ENCODE data around the gene SNX30.

SNX30 gene

DNA sequence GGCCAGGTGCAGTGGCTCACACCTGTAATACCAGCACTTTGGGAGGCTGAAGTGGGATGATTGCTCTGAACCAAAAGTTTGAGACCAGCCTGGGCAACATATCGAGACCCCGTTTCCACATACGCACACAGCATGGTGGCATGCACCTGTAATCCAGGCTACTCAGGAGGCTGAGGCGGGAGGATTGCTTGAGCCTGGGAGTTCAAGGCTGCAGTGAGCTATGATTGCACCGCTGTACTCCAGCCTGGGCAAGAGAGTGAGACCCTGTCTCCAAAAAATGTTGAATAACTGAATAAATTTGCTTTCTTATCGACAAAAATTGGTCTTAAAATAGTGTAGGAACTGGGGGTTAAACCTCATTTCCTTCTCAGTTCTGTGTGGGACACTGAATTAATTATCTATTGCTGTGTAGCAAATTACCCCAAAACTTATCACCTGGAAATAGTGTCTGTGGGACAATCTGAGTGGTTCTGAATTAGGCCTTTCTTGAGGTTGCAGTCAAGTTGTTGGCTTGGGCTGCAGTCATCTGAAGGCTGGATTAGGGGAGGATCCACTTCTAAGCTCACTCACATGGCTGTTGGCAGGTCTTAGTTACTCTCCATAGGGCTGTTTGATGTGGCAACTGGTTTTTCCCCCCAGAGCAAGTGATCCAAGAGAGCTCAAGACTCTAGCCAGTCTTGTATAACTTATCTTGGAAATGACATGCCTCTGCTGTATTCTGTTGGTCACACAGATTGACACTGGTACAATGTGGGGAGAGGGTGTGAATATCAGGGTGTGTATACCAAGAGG is 2.0 kb downstream of the SNX30 start:
- no peak for DNase-seq (ENCODE audit: low spot score)

DNA sequence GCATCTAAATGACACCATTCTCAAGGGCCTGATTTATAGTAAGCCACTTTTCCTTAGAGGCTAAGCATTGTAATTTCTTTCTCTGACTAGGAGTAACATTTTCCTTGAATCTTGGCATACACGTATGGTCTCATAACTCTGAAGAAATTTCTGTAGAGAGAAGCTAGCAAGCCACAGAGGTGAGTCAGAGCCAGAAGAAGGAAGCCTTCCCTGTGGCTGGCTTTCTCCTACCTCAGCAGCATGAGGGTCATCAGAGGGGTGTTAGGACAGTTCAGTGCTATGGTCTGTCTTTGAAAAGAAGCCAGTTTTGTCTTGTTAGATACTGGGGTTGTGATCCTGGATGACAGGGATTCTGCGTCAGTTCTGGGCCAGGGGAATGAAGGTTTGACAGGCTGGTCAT is 3.2 kb downstream of the SNX30 start:
- DNase-seq (ENCODE audit: low spot score), result no peak

DNA sequence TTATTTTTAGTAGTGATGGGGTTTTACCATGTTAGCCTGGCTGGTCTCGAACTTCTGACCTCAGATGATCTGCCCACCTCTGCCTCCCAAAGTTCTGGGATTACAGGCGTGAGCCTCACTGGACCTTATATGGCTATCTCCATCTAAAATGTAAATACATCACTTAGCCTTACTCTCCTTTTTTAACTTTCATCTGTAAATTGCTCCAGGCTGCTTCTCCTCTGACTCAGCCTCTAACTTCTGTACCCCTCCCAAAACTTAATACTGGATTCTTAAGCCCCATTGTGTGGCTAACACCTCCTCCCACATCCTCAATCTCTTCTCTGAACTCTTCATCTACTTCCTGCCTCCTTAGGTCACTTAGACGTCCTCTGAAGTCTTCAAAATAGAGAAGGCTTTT is 4.0 kb downstream of the SNX30 start:
- no peak for DNase-seq (ENCODE audit: low spot score)

DNA sequence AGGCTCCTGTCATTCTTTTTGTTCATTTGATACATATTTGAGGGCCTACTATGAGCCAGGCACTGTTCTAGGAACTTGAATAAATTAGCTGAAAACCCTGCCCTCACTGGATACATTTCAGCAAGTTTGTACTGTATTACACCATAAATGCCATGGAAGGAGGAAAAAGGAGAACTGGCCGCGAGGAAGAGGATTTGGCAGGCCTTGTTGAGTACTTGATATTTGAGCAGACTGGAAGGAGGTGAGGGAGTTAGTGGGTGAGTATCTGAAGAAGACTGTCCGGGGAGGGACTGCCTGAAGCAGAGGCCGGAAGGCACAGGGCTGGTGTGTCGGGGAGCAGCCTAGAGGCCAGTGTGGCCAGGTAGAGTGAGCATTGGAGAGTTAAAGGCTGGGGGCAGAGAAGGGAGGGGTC is 4.5 kb downstream of the SNX30 start:
- no peak for DNase-seq (ENCODE audit: low spot score)

DNA sequence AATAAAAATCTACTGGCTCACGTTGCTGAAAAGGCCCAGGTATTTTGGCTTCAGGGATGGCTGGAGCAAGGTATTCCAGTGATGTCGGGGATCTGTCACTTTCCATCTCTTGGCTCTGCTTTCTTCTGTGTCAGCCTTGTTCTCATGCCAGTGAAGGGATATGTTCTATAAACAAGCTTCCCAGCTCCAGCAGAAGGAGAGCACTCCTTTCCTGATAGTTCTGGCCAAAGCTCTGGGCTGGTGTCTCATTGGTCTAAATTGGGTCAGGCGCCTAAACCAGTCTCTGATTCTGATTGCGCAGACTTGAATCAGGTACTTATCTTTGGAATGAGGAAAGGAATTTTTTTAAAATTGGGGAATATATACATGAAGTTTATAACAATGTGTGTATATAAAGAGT is 5.1 kb downstream of the SNX30 start:
- no peak for DNase-seq (ENCODE audit: low spot score)

DNA sequence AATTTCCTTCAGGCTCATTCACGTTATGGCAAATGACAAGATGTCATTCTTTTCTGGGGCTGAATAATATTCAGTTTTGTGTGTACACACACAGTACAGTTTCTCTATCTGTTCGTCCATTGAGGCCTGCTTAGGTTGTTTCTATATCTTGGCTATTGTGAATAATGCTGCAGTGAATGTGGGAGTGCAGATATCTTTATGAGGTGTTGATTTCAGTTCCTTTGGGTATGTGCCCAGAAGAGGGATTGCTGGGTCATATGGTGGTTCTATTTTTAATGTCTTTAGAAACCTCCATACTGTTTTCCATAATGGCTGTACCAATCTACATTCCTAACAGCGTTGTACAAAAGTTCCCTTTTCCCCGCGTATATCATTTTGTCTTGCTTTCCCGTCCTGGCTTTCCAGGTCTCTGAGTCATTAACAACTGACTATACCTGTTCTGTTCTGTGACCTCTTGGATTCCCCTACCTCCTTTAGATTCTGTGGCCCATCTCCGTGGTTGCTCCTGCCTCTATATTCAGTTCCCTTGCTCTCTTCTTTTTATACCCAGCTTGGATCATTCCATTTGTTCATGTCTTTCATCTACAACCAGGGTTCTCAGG is 6.8 kb downstream of the SNX30 start:
- DNase-seq (ENCODE audit: low spot score), result no peak

DNA sequence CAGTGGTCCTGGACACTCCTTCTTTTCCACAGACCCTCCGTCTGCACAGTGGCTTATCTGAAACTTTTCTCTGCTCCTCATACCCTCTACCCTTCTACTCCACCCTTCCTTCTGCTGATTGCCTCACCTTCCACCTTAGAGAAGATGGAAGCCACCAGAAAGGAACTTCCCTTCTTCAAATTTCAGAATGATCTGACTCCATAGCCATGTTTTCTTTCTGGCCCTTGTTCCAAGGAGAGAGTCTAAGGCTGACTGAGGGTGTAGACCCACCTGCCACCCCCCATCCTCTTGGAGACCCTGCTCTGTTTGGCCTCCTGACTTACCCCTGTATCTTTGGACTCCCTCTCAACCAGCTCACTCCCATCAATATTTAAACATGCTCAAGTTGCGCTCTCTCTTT is 7.4 kb downstream of the SNX30 start:
- no peak for DNase-seq (ENCODE audit: low spot score)

DNA sequence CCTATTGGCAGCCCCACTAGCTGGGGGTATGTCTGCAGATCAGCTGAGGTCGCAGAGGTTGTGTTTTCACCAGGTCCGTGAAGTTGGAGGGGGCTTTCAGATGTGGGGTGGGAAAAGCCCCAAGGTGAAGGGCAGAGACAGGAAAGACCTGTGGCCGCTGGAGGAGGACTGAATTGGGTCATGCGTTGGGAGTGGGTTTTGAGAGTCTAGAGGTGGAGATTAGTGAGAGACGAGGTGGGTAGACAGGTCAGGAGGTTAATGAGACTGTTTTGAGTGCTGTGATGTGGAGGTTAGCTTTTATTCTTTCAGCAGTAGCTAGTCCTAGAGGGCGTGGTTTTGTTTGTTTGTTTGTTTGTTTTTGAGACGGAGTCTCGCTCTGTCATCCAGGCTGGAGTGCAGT is 10.3 kb downstream of the SNX30 start:
- DNase-seq (ENCODE audit: low spot score), result no peak

DNA sequence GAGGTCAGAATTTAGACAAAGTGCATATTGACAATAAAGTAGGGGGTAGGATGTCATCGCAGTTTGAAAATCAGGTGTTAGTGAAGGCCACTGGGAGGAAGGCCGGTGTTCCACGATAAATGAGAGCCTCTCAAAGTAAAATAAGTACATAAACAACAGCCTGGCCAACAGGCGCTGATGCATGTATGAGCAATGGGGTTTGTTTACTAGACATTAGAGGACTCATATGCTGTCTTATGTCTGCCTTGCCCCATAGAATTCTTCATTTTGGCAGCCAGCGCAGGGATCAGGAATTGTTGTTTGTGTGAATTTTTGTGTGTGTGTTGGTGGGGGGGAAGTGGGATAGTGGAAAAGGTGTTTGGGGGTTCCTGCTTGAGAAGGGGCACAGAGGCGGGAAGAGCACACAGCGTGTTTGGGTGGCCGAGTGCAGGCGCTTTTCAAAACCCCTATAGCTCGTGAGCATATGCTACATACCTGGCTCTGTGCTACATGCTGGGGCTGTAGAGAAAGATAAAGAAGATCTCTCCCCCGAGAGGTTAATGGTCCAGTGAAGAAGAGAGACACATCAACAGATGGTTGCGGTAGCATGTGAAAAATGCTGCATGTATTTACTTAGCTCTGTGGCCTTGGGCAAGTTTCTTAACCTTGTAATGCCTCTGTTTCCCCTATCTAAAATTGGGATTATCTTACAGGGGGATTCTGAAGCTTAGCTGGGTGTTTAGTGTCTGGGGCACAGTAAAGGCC is 11.5 kb downstream of the SNX30 start:
- DNase-seq (ENCODE audit: low spot score), result no peak

DNA sequence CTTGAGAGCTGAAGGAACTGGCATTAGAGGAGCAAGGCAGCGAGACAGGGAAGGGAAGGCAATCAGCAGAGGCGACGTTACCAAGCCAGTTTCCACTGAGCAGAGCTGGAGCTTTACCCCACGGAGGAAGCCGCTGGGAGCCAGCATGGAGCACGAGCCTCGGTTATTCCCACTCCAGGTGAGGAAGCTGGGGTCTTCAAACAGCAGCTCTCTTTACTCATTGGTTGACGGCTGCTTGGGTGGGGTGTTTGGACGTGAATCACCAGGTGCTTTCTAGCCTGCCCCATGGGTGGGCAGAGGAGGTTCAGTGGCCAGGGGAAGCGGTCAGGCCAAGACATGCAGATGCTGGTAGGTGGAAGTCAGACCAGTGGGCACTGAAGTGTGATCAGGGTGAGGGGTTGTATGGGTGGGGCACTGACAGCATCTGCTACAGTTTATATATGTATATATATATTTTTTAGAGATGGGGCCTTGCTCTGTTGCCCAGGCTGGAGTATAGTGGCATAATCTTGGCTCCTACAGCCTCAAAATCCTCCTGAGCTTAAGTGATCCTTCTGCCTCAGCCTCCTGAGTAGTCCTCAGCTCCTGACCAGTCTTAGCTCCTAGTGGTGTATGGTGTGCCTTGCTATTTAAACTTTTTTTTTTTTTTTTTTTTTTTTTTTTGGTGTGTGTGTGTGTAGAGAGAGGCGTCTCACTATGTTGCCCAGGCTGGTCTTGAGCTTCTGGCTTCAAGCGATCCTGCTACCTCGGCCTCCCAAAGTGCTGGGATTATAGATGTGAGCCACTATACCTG is 12.4 kb downstream of the SNX30 start:
- DNase-seq (ENCODE audit: low spot score), result no peak

DNA sequence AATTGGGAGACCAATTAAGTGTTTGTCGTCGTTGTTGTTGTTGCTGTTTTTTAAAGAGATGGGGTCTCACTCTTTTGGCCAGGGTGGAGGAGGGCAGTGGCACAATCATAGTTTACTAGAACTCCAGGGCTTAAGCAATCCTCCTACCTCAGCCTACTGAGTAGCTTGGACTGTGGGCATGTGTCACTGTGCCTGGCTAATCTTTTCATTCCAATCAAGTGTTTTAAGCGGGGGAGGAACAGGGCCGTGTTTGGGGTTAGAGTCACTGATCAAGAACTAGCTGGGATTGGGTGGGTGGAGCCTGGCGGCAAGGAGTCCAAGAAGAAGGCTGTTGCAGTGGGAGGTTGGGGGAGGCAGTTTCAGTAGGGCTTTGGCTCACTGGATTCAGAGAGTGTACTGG is 13.8 kb downstream of the SNX30 start:
- DNase-seq (ENCODE audit: low spot score), result peak; percentile 58

DNA sequence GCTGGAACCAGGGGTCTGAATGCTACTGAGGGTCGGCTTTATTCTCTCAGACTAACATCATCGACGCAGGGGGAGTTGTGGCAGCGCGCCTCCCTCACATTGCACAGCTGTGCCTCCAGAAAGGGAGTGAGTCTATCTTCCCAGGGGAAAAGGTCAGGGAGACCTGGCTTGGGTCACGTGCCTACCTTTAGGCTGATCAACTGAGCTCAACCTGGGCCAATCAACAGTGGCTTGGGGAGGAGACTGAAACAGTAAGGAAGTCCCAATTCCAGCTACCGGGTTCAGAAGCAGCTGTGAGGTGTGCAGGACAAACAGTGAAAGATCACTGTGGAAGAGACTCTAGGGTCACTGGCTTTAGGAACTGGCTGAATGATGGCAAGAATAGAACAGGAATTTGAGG is 14.3 kb downstream of the SNX30 start:
- peak; percentile 54 for DNase-seq (ENCODE audit: low spot score)

DNA sequence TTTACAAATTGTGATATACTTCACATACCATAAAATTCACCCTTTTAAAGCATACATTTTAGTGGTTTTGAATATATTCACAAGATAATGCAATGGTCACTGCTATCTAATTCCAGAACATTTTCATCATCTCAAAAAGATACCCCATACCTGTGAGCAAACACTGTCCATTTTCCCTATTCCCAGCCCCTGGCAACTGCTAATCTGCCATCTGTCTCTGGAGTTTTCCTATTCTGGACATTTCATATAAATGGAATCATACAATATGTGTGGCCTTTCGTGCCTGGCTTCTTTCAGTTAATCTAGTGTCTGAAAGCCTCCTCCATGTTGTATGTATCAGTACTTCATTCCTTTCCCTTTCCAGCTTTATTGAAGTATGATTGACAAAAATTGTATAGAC is 14.7 kb downstream of the SNX30 start:
- no peak for DNase-seq (ENCODE audit: low spot score)

DNA sequence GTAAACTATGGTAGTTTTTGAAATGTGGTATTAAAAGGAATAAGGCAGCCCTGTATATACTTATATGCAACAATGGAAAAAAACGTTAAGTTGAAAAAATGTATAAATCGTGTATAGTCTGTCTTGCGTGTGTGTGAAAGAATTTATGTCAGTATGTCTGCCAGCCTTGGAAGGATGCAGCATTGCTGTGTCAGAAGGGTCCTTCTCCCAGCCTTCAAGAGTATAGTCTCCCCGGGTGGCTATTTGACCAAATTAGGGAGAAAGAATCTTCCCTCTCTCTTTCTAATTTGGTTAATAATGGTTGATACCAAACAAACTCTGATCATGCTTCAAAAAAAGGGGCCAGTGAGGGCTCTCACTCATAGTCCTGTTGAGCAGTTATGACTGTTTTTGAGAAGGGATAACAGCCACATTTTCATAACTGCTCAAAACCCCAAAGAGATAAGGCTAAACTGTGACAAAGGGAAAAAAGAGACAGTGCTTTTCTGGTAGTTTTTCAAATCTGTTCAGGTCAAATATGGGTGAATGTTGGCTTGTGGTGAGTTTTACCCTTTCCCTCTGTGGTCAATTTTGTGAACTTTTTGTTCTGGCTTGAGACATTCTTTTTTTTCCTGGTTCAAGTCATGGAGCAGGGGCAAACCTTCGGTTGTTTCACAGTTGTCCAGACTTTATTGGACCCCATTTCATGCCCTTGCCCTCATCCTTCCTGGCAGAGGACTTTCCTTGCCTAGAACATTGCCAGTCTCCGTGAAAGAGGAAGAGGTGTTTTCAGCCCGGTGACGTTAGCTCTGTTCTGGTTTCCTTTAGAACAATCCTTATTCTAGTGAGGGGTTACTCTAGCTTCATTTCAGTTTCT is 21.0 kb downstream of the SNX30 start:
- DNase-seq (ENCODE audit: low spot score), result no peak

DNA sequence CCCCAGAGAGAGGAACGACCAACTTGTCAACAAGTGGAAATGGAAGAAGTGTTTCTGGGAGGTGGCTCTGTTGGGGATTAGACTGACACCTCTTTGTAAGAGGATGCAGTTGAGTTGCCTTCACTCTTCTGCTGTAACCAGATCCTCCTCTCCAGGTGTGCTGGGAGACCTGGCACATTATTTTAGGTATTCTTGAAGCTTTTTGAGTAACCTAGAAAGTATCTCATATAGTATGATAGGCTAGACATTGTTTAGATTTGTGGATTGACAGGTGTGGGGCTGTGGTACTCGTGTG is 21.6 kb downstream of the SNX30 start:
- DNase-seq (ENCODE audit: low spot score), result no peak

DNA sequence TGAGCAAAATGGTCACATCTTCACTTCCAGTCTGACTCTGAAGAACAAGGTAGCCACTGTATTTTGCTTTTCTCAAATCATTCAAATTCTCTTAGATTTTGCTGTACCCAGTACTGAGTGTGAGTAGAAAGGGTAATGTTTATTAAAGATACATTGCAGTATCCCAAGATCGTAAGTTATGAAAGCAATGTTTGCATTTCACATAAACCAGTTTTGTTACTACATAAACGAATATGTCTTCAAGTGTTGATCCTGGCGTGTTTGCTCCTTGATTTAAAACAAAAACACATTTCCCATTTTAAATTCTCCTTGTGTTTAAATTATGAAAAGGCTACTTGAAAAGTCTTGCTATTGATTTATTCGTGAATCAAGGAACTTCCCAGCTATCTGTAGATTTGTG is 22.0 kb downstream of the SNX30 start:
- no peak for DNase-seq (ENCODE audit: low spot score)

DNA sequence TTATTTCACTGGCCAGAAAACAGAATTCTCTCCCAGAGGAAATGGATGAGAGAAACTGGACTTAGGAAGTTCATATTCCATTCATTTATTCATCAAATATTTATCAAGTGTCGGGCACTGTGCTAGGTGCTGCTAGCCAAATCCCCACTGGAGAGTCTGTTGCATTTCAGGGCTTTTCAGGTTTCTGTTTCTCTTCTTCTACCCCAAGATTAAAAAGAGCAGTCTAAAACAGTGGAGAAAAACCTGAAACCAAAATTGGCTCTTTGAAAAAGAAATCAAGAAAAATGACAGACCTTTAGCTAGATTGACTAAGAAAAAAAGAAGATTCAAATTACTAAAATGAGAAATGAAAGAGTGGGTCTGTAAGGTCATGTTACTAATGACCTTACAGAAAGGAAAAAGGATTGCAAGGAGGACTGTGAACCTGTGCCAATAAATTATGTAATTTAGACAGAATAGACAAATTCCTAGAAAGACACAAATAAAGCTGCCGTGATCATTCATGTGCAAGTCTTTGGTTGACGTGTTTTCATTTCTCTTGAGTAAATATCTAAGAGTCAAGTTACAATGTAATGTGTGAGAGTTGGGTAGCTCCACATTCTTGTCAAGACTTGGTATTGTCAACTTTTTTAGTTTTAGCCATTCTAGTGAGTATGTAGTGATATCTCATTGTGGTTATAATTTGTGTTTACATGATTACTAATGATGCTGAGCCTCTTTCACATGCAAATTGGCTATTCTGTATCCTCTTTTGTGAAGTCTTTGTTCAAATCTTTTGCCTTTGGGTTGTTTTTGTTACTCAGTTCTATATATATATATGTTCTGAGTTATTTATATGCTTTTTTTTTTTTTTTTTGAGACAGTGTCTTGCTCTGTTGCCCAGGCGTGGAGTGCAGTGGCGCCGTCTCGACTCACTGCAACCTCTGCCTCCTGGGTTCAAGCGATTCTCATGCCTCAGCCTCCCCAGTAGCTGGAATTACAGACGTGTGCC is 23.7 kb downstream of the SNX30 start:
- no peak for DNase-seq (ENCODE audit: low spot score)

DNA sequence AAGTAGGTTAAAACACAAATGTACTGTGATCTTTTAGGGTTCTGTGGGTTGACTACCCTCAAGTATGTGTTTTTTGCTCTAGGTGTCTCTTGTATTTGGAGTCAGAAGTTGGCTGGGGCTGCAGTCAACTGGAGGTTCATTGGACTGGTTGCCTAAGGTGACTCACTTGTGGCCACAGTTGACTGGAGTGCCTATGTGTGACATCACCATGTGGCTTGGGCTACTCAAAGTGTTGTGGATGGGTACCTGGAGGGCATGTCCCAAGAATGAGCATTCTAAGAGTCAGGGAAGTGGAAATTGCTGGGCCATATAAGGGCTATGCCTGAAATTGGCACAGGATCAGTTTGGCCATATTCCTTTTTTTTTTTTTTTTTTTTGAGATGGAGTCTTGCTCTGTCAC is 27.4 kb downstream of the SNX30 start:
- no peak for DNase-seq (ENCODE audit: low spot score)

DNA sequence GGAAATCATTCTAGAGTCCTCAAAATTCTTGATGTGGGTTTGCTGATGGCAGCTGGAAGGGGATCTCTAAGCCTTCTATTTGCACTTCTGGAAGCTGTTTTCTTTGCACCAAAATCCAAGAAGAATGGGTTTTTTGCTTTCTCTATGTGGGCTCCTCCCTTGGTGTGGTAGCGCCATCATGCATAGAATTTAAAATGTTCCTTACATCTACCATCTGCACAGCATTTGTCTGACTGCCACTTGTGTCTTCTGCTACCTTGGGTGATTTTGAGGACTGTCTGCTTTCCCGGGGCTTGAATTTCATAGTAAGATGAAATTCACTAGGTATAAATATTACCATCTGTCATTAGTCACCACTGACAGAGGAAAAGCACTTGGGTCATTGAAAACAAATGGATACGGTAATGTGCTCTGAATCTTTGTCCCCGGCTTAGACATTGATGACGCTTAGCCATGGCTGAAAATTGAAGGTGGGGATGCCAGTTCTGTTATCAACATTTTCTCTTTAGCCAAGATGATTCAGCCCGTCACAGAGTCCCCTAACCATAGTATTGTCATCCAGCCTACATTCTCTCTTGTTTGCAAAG is 30.0 kb downstream of the SNX30 start:
- DNase-seq (ENCODE audit: low spot score), result no peak

DNA sequence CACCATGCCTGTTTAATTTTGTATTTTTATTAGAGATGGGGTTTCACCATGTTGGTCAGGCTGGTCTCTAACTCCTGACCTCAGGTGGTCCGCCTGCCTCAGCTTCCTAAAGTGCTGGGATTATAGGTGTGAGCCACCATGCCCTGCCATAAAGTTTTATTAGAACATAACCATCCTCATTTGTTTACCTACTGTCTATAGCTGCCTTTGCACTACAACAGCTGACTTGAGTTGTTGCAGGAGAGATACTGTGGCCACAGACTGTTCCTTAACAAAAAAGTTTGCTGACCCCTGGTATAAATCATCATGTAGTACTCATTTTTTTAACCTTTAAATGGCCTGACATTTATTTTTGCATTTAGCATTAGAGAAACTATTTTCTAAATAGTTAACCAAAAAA is 31.7 kb downstream of the SNX30 start:
- DNase-seq (ENCODE audit: low spot score), result no peak

Measured in ecto neural progenitor cell (in vitro differentiated cells).